Activated T-cell treated with anti-CD3 and anti-CD28 coated beads for 4 hours (primary cell): ENCODE data around the gene UTS2B.

ENCODE experiments used
- DNase-seq: peaks from one replicate; pipeline ENCODE4 v3.0.0-alpha.2; 2020

The UTS2B gene

GRCh38 chr3:191320316-191320715, 10.0 kb downstream of the UTS2B start:
- DNase-seq = no peak

GRCh38 chr3:191316876-191317603, 13.3 kb downstream of the UTS2B start:
- no peak for DNase-seq

GRCh38 chr3:191314109-191314728, 16.1 kb downstream of the UTS2B start:
- DNase-seq = no peak

- no peak for DNase-seq
Measured at GRCh38 chr3:191313296-191313695, 17.0 kb downstream of the UTS2B start.

- no peak for DNase-seq
Measured at GRCh38 chr3:191307341-191307740, 23.0 kb downstream of the UTS2B start.

- DNase-seq = no peak
Measured at GRCh38 chr3:191306428-191306827, 23.9 kb downstream of the UTS2B start.

- DNase-seq = no peak
Measured at GRCh38 chr3:191303596-191303995, 26.7 kb downstream of the UTS2B start.

- no peak for DNase-seq
Measured at GRCh38 chr3:191302451-191302850, 27.9 kb downstream of the UTS2B start.

GRCh38 chr3:191301782-191302411, 28.4 kb downstream of the UTS2B start:
- no peak for DNase-seq

GRCh38 chr3:191301017-191301416, 29.3 kb downstream of the UTS2B start:
- no peak for DNase-seq

- no peak for DNase-seq
Measured at GRCh38 chr3:191300422-191300821, 29.9 kb downstream of the UTS2B start.

GRCh38 chr3:191298846-191299245, 31.5 kb downstream of the UTS2B start:
- DNase-seq = no peak

GRCh38 chr3:191296041-191296541, 34.2 kb downstream of the UTS2B start:
- no peak for DNase-seq

- no peak for DNase-seq
Measured at GRCh38 chr3:191294291-191294690, 36.0 kb downstream of the UTS2B start.

GRCh38 chr3:191292243-191293015, 37.9 kb downstream of the UTS2B start:
- DNase-seq = no peak

- DNase-seq = no peak
Measured at GRCh38 chr3:191290311-191291025, 39.9 kb downstream of the UTS2B start.

GRCh38 chr3:191283400-191283799, 46.9 kb downstream of the UTS2B start:
- no peak for DNase-seq

GRCh38 chr3:191282251-191283185, 47.8 kb downstream of the UTS2B start:
- DNase-seq = no peak

- no peak for DNase-seq
Measured at GRCh38 chr3:191280882-191281281, 49.4 kb downstream of the UTS2B start.

- DNase-seq = no peak
Measured at GRCh38 chr3:191280111-191280510, 50.2 kb downstream of the UTS2B start.

GRCh38 chr3:191275751-191276150, 54.6 kb downstream of the UTS2B start:
- no peak for DNase-seq
